Right atrium auricular region (tissue), 2 donors: ENCODE measurements around the gene AP2M1. TPM values are rescaled to one million over a fixed set of nuclear protein-coding genes. Genes with fewer than 3 reads are reported as not detected.

Experiments
- DNase-seq: peaks from one replicate; pipeline ENCODE4 v3.0.0-alpha.2; 2019; ENCODE audit warnings: low spot score
- H3K27ac ChIP-seq, 2 donors: fragments of 200-600 bp; sonication (generic); 1 replicate in 1 of 2; 2 replicates in 1 of 2; pipeline ENCODE4 v1.5.1; 2016 to 2019
- H3K27me3 ChIP-seq, 2 donors: fragments of 200-600 bp; sonication (generic); one replicate each; pipeline versions ENCODE4 v1.5.1 to v1.6.0; 2017 to 2019
- H3K36me3 ChIP-seq: fragments of 200-600 bp; sonication (generic); one replicate; pipeline ENCODE4 v1.5.1; 2016
- H3K4me1 ChIP-seq, 2 donors: fragments of 200-600 bp; sonication (generic); one replicate each; pipeline versions ENCODE4 v1.5.1 to v1.6.0; 2017 to 2019
- H3K4me3 ChIP-seq, 2 donors: fragments of 200-600 bp; sonication (generic); 1 replicate in 1 of 2; 2 replicates in 1 of 2; pipeline ENCODE4 v1.5.1; 2017 to 2019; ENCODE audit warnings: mild to moderate bottlenecking in 1 of 2, moderate library complexity in 1 of 2
- H3K9me3 ChIP-seq, 2 donors: fragments of 200-600 bp; sonication (generic); one replicate each; pipeline ENCODE4 v1.5.1; 2019
- CTCF ChIP-seq, 2 donors: fragments of 200-600 bp; sonication (generic); IDR thresholded peaks; one replicate each; pipeline ENCODE4 v1.5.1; 2019; ENCODE audit warnings: antibody characterized with exemption in 2 of 2
- total RNA-seq, 2 donors: library from RNA; depleted of rRNA; stranded (reverse); fragments of >200 nt; gene quantifications; one replicate each; pipeline ENCODE4 v1.1.0, GENCODE V29; 2016

Gene AP2M1
- total RNA-seq, 2 donors from 2014 or later: 183 to 235 TPM

DNA sequence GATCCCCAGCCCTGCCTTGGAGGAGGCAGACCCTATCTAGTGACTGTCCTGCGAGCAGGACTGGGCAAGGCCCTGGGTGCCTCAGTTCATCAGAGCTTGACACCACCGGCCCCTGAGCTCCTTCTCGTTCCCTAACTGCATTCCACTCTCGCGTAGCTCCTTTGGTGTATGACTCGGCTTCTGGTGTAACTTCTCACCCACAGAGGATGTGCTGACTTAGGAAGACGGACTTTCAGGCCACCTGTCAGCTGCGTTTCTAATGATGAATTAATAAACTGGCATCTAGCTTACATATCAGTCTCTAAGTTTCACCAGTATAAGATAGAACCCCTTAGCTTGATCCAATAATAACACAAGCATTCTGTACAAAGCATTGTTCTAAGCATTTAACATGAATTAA is 28.9 kb downstream of the AP2M1 start:
- no peak for DNase-seq
- no peak for TF ChIP-seq CTCF (IDR thresholded peaks at IDR 0.05)
- no peaks in the 10 kb centered on the region for H3K4me1 ChIP-seq
- H3K9me3 ChIP-seq: no peaks in the 10 kb centered on the region
- H3K4me3 ChIP-seq: no peak overlapping the region
- no peaks in the 10 kb centered on the region for H3K36me3 ChIP-seq
- H3K27ac ChIP-seq: no peak overlapping the region
- H3K27me3 ChIP-seq: no peaks in the 10 kb centered on the region

GRCh38 chr3:184209146-184209923 is 34.7 kb downstream of the AP2M1 start:
- Histone ChIP-seq H3K27ac (no peak overlapping the region), H3K4me3 (no peak overlapping the region), H3K27me3 (no peaks in the 10 kb centered on the region), H3K4me1 (no peaks in the 10 kb centered on the region), H3K9me3 (no peaks in the 10 kb centered on the region), H3K36me3 (no peaks in the 10 kb centered on the region)
- no peak for DNase-seq
- TF ChIP-seq CTCF (IDR thresholded peaks at IDR 0.05): no peak

DNA sequence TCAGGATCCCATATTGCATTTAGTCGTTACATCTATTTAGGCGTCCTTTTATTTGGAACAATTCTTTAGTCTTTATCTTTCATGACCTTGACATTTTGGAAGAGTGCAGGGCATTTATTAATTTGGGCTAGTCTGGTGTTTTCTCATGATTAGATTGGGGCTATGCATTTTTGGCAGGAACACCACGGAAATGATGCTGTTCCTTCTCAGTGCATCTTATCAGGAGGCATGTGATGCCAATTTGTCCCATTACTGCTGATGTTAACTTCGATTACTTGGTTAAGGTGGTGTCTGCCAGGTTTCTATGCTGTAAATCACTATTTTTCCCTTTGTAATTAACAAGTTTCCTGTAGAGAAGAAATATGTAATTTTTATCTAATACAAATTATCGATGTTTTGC is 36.6 kb downstream of the AP2M1 start:
- Histone ChIP-seq H3K9me3 (no peaks in the 10 kb centered on the region), H3K27me3 (no peaks in the 10 kb centered on the region), H3K36me3 (no peaks in the 10 kb centered on the region), H3K4me1 (no peaks in the 10 kb centered on the region), H3K4me3 (no peak overlapping the region), H3K27ac (no peak overlapping the region)
- no peak for TF ChIP-seq CTCF (IDR thresholded peaks at IDR 0.05)
- no peak for DNase-seq

GRCh38 chr3:184211718-184212117 is 37.1 kb downstream of the AP2M1 start:
- TF ChIP-seq CTCF (IDR thresholded peaks at IDR 0.05): no peak
- Histone ChIP-seq H3K4me3 (no peak overlapping the region), H3K27ac (no peak overlapping the region), H3K9me3 (no peaks in the 10 kb centered on the region), H3K4me1 (no peaks in the 10 kb centered on the region), H3K36me3 (no peaks in the 10 kb centered on the region), H3K27me3 (no peaks in the 10 kb centered on the region)
- no peak for DNase-seq

GRCh38 chr3:184218814-184219213 is 44.2 kb downstream of the AP2M1 start:
- DNase-seq: no peak

More at GRCh38 chr3:184218814-184219213, 44.2 kb downstream of the AP2M1 start:
- Histone ChIP-seq H3K27me3 (no peaks in the 10 kb centered on the region), H3K27ac (no peak overlapping the region), H3K9me3 (no peaks in the 10 kb centered on the region), H3K4me1 (no peaks in the 10 kb centered on the region), H3K4me3 (no peak overlapping the region), H3K36me3 (no peaks in the 10 kb centered on the region)
- TF ChIP-seq CTCF (IDR thresholded peaks at IDR 0.05): no peak
